ENCODE measurements around the gene NRXN3. TPM values are rescaled to one million over a fixed set of nuclear protein-coding genes. Genes with fewer than 3 reads are reported as not detected.

Gene NRXN3
- polyA plus RNA-seq, 3 donors, result 0.22 to 0.46 (median 0.27) TPM

DNA sequence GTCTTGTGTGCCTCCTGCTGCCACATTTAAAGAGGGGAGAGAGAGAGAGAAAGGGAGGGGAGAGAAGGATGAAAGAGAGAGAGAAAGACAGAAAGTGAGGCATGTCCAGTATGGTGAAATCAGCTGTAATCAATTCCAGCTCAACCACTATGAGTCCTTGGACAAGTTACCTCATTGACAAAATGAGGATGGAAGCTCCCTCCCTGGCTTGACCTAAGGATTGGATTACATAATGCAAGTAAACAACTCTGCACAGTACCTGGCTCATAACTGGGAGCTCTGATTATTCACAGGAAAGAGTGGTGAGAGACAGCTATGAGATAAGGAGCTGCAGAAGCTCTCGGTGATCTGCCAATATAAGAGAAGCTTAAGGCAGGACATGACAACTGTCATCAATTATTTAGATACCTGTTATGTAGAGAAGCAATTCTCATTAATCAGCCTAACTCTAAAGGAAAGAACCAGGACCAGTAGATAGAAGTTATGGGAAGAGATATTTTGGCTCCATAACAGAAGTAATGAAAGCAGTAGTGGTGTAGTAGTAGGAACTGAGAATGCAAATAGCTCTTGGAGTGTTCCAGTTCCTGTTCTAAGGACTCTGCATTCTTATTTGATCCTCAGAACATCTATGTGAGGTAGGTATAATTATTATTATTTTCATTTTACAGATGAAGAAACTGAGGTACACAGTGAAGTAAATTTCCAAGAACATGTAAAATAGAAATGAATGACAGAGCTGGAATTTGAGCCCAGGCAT lies 1249.6 kb downstream of the NRXN3 start:
- no peak overlapping the region for H3K27ac ChIP-seq (ENCODE audit: low read depth, low read length)
- 20 to 70% (median 57%) methylated on average over 1 of the region's 1 CpG for WGBS, 3 donors

GRCh38 chr14:79420725-79421124 lies 1250.6 kb downstream of the NRXN3 start:
- WGBS, 3 donors, result 15 to 32% (median 27%) methylated on average over 2 of the region's 2 CpGs
- no peak overlapping the region for H3K27ac ChIP-seq (ENCODE audit: low read depth, low read length)

DNA sequence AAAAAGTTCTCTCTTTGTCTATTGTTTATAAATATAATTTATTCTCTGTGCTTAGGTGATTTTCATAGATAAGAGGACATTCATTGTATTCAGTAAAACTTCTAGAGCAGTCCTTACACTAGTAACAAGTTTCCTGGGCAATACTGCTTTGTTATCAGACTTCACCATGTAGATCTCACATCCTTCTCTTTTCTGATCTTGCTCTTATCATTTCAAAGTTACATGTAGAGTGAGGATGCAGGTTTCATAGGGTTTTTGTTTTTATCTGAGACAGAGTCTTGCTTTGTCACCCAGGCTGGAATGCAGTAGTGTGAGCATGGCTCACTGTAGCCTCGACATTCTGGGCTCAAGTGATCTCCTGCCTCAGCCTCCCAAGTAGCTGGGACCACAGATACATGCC lies 1251.6 kb downstream of the NRXN3 start:
- 49 to 87% (median 56%) methylated on average over 1 of the region's 1 CpG for WGBS, 3 donors
- H3K27ac ChIP-seq (ENCODE audit: low read depth, low read length), result no peak overlapping the region

- 84 to 96% (median 84%) methylated on average over 1 of the region's 1 CpG for WGBS, 3 donors
Measured at GRCh38 chr14:79424462-79424861, 1254.3 kb downstream of the NRXN3 start.

DNA sequence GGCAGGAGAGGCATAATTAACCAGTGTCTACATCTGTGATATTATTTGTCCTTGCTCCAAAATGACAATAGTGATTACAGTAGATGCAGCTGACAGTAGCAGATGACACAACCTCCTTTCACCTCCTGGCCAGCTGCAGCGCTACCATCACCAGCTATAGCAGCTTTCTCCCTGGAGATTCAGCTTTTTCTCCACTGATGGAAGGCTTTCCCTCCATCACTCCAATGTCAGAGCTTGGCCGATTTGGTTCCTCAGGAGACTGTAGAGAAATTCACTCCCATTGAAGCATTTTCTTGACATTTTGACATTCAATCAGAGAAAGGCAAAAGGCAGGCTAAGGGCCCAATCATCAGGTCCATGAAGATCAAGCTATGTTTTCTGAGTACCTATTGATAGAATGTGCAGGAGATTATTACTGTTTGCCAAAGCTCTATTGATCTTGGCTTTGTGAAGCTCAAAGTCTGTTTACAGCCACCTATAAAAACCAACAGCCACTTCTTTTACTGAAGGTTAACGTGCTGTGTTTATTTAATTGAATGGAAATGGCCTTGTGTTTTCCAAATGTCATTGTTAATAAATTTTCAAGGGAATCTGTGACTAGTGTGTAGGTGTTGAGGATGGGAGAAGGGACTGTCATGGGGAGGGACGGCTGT lies 1256.1 kb downstream of the NRXN3 start:
- WGBS, 3 donors, result 39 to 82% (median 61%) methylated on average over 4 of the region's 4 CpGs
- no peak overlapping the region for H3K27ac ChIP-seq (ENCODE audit: low read depth, low read length)

More at GRCh38 chr14:79424462-79424861, 1254.3 kb downstream of the NRXN3 start:
- H3K27ac ChIP-seq (ENCODE audit: low read depth, low read length), result no peak overlapping the region

DNA sequence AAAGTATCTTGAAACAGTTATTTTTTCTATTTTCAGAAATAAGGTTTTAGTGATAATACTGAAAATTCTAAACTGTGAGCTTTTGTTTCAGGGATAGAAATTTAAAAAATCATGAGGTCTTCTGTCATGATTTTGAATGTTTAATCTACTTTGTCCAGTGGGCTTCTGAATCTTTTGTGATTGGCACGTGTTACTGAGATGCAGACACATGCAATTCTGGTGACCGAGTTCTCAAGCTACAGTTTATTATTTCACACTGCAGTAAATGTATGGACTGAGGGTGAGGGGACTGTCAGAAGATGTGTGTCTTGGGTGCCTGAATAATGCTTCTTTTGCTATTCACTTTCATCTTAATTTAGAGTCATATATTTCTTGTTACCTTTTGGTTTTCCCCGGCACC lies 1262.5 kb downstream of the NRXN3 start:
- WGBS, 3 donors, result 82 to 90% (median 84%) methylated on average over 3 of the region's 3 CpGs

DNA sequence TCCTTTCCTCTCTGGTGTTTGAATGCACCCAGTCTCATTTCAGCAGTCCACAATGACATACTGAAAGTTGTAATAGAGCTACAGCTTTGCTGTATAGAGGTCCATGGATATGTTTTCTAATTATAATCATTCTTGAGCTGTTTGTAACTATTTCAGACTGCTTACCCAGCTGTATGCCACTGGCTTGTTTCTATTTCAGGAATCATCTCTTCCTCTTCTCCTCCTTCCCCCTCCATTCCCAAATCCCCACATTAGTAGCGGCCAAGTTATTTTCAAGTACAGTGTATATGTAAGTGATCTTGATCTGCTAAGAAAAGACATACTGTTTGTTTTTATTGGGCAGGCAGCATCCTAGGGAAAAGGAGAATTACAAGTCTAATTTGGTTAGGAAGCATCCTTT lies 1266.2 kb downstream of the NRXN3 start:
- H3K27ac ChIP-seq (ENCODE audit: low read depth, low read length), result no peak overlapping the region
- 81 to 93% (median 89%) methylated on average over 1 of the region's 1 CpG for WGBS, 3 donors

More for the DNA sequence above, 1262.5 kb downstream of the NRXN3 start:
- H3K27ac ChIP-seq (ENCODE audit: low read depth, low read length), result no peak overlapping the region

DNA sequence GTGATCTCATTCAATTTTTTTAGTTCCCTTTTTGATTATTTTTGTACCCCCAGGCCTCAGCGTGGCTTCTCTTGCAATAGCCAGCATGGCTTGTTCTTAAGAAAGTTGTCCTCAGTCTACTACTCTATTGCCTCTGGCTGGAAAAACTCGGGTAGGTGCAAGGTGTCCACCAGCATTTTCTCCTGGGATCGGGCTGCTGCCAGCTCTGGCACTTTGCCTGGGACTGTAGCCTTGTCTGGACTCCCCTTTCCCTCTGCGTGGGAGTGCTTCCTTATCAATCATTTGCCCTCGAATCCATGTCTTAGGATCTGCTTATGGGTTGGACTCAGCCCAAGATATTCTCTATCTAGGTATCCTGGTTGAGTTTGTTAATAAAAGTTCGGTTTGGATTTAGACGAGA lies 1267.8 kb downstream of the NRXN3 start:
- H3K27ac ChIP-seq (ENCODE audit: low read depth, low read length), result no peak overlapping the region
- 15 to 69% (median 65%) methylated on average over 7 of the region's 7 CpGs for WGBS, 3 donors

DNA sequence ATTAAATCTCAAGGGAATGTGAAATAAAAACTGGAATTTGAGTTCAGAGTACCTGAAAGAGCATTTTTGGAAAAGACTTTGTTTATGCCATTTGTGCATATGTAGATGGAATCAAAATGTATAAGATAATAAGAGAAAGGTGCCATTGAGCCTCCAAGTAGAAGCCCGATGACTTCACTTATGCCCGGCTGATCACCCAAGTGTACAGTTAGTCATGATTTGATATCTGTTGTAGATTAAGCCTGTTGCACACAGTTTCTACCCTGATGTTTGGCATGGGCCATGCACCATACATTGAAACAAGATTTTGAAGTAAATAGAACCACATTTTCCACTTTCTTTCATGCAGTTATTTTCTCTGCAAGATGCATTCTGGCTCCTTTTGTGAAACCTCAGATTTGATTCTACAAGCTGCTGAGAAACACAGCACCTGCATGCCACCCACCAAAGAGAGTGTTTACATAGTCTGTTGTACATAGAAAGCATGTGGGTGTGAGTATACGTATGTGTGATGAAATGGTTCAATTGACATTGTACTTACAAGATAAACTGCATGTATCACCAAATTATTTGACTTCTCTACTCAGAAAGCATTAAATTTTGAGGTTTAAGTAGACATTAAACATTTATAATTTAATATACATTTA lies 1268.6 kb downstream of the NRXN3 start:
- WGBS, 3 donors, result 43 to 94% (median 89%) methylated on average over 3 of the region's 3 CpGs
- no peak overlapping the region for H3K27ac ChIP-seq (ENCODE audit: low read depth, low read length)

DNA sequence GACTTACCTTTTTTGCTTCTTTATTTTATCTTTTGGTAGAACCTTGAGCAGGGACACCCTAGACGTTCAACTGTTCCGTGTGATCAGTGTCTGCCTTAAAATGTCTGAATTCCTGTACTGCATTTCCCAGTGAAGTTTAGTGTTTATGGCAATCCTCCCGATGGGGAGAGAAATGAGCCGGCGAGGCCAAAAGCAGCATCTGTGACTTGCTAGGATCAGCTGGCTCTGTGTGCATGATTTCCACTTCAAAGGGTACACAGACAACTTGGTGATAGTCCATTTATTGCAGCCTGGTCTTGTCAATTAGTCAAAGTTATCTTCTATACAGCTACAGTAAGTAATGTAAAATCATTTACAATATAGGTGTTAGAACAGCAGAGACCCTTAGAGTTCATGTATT lies 1272.6 kb downstream of the NRXN3 start:
- no peak overlapping the region for H3K27ac ChIP-seq (ENCODE audit: low read depth, low read length)
- WGBS, 3 donors, result 62 to 70% (median 67%) methylated on average over 5 of the region's 5 CpGs

DNA sequence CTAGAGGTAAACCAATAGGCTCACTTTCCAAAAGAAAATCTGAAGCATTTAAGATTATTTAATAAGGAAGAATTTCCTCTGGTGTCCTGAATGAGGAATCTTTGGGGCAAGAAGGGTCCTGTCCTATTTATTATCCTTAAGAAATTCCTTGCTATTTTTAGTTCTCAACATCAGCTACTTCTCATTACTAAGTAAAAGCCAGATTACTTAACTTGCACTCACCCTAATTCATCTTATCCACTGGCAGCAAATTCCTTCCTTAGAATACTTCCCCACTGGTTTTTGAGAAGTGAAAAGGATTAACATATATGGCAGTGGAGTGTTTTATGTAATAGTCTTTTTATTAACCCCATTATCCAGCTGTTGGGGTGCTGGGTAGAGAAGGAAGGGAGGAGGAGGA lies 1273.4 kb downstream of the NRXN3 start:
- H3K27ac ChIP-seq (ENCODE audit: low read depth, low read length), result no peak overlapping the region

- no peak overlapping the region for H3K27ac ChIP-seq (ENCODE audit: low read depth, low read length)
- 76 to 89% (median 85%) methylated on average over 6 of the region's 6 CpGs for WGBS, 3 donors
Measured at GRCh38 chr14:79448960-79449359, 1278.8 kb downstream of the NRXN3 start.

GRCh38 chr14:79451601-79452000 lies 1281.4 kb downstream of the NRXN3 start:
- no peak overlapping the region for H3K27ac ChIP-seq (ENCODE audit: low read depth, low read length)
- 60 to 81% (median 61%) methylated on average over 3 of the region's 3 CpGs for WGBS, 3 donors

- WGBS, 3 donors, result 60 to 89% (median 77%) methylated on average over 4 of the region's 4 CpGs
- no peak overlapping the region for H3K27ac ChIP-seq (ENCODE audit: low read depth, low read length)
Measured at GRCh38 chr14:79453276-79453675, 1283.1 kb downstream of the NRXN3 start.

GRCh38 chr14:79464468-79464867 lies 1294.3 kb downstream of the NRXN3 start:
- H3K27ac ChIP-seq (ENCODE audit: low read depth, low read length), result no peak overlapping the region

DNA sequence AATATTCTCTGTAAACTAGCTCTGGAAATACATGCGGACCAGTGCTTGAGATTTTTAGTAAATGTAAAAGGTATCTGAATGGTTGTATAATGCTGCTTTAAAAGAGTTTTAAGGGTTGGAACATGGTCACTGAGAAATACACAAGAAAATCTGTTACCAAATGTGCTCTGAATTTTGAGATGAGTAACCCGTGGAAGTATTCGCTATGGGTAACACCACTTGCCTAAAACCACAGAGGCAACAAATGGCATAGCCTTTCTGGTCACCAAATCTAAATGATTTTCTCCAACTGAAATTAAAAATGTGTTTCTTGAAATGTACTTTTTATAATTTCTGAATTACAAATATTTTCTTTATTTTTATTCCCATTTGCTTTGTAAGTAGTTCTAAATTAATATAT lies 1295.5 kb downstream of the NRXN3 start:
- WGBS, 3 donors, result 88 to 95% (median 90%) methylated on average over 3 of the region's 3 CpGs
- no peak overlapping the region for H3K27ac ChIP-seq (ENCODE audit: low read depth, low read length)

DNA sequence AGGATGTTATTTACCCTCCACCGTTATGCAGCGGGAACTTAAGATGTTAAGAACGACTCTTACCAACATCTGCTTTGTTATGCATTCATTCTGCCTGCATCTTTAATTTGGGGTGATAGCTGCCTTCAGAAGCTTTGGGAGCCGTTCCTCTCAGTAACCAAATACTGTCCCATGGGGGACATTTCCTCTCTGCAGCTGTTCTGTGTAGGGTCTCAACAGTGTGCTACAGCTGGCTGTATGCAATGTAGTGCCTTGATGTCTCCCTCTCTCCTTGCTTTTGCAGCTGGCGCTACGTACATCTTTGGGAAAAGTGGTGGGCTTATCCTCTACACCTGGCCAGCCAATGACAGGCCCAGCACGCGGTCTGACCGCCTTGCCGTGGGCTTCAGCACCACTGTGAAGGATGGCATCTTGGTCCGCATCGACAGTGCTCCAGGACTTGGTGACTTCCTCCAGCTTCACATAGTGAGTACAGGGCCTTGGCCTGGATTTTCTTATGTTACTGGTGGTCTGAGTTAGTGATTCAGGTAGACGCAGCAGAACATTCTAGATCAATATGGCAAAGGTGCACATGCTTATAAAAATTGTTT lies 1296.9 kb downstream of the NRXN3 start:
- 86 to 91% (median 90%) methylated on average over 13 of the region's 13 CpGs for whole genome bisulfite sequencing, 3 donors
- no peak overlapping the region for H3K27ac ChIP-seq (ENCODE audit: low read depth, low read length)

GRCh38 chr14:79467835-79468234 lies 1297.7 kb downstream of the NRXN3 start:
- WGBS, 3 donors, result 54 to 74% (median 60%) methylated on average over 2 of the region's 2 CpGs
- no peak overlapping the region for H3K27ac ChIP-seq (ENCODE audit: low read depth, low read length)

DNA sequence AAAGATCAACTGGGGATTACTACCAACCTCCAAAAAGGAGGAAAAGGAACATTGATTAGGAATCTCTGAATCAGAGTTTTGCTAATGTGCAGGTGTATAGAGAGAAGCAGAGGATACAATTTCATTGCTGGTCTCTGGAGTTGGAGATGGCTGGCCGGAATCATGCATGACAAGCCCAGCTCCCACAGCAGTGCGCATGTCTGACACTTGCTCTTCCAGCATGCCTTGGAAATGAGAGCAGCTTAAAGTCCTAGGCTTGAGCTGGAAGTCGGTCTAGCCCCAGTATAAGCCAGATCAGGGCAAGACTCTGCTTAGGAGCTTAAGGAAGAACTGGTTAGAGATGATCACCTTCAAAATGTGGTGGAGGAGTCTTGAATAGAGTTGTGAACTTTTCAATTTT lies 1298.3 kb downstream of the NRXN3 start:
- H3K27ac ChIP-seq (ENCODE audit: low read depth, low read length), result no peak overlapping the region
- WGBS, 3 donors, result 84 to 99% (median 90%) methylated on average over 3 of the region's 3 CpGs

Measured in adipose tissue (tissue), 3 donors.